Stomach (tissue), 9 donors: ENCODE data around the gene TMX1. TPM values are rescaled to one million over a fixed set of nuclear protein-coding genes. Genes with fewer than 3 reads are reported as not detected.
A peak's percentile ranks its signal among the peaks of the same experiment; 100 is the strongest.

Experiments used
- DNase-seq, 2 donors: peaks; one replicate each; pipeline versions ENCODE4 v3.0.0 to v3.0.0-alpha.2; 2013 to 2019
- H3K27ac ChIP-seq, 5 donors: fragments of 200-600 bp in 4 of 5; sonication (generic) in 4 of 5; one replicate each; pipeline ENCODE4 v1.5.1; 2013 to 2019; ENCODE audit warnings: mild to moderate bottlenecking in 1 of 5, moderate library complexity in 1 of 5
- H3K27me3 ChIP-seq, 3 donors: fragments of 200-600 bp; sonication (generic); one replicate each; pipeline ENCODE4 v1.5.1; 2017 to 2019; ENCODE audit warnings: mixed run types in 1 of 3
- H3K36me3 ChIP-seq, 4 donors: fragments of 200-600 bp; sonication (generic); 1 replicate in 3 of 4; 2 replicates in 1 of 4; pipeline ENCODE4 v1.5.1; 2016 to 2019
- H3K4me1 ChIP-seq, 4 donors: fragments of 200-600 bp; sonication (generic); one replicate each; pipeline ENCODE4 v1.5.1; 2016 to 2019
- H3K4me3 ChIP-seq, 4 donors: fragments of 200-600 bp; sonication (generic) in 3 of 4; one replicate each; pipeline ENCODE4 v1.5.1; 2016 to 2019; ENCODE audit warnings: mild to moderate bottlenecking in 1 of 4
- H3K9me3 ChIP-seq, 4 donors: fragments of 200-600 bp; sonication (generic); one replicate each; pipeline ENCODE4 v1.5.1; 2016 to 2019
- CTCF ChIP-seq, 7 experiments: fragments of 450-650 bp in 4 of 7; fragments of 200-600 bp in 3 of 7; sonication (generic) in 3 of 7; IDR thresholded peaks; one replicate each; pipeline ENCODE4 v1.5.1; 2016 to 2019; ENCODE audit warnings: antibody characterized with exemption in 7 of 7, control low read depth in 2 of 7, mild to moderate bottlenecking in 1 of 7
- EP300 ChIP-seq: sonication (generic); formaldehyde crosslinking; IDR thresholded peaks from one replicate; pipeline ENCODE4 v1.6.1; 2017; ENCODE audit warnings: antibody characterized with exemption
- POLR2A ChIP-seq, 4 donors: fragments of 450-650 bp; IDR thresholded peaks; one replicate each; pipeline ENCODE4 v1.6.1; 2016; ENCODE audit warnings: antibody characterized with exemption in 4 of 4, control low read depth in 2 of 4, mild to moderate bottlenecking in 1 of 4, moderate library complexity in 1 of 4
- POLR2AphosphoS5 ChIP-seq, 3 donors: sonication (generic); formaldehyde crosslinking; IDR thresholded peaks; one replicate each; pipeline ENCODE4 v1.6.1; 2016; ENCODE audit warnings: antibody characterized with exemption in 3 of 3
- WGBS, 5 donors: extraction: QIAGEN DNeasy Blood & Tissue Kit in 3 of 5; methylation state at CpG; one replicate each; pipeline versions ENCODE4 v1.1.5 to v1.1.7; 2013 to 2018; 5-methylcytosine and 5-hydroxymethylcytosine counted together
- intact Hi-C: fragments of 100-400 bp; cut with DNase I; formaldehyde crosslinking; loops from one replicate; pipeline ENCODE4 v1.15.1; 2023; ENCODE audit warnings: low total_unique reads
- polyA plus RNA-seq, 3 donors: library from polyadenylated mRNA; stranded (reverse); fragments of 200-250 nt; gene quantifications; one replicate each; pipeline ENCODE4 v1.2.3, GENCODE V29; 2013
- total RNA-seq, 5 donors: library from RNA; depleted of rRNA; stranded (reverse); fragments of >200 nt; gene quantifications; one replicate each; pipeline versions ENCODE4 v1.1.0 to v1.2.3, GENCODE V29; 2014 to 2016
- donor health status: healthy with polysubstance abuse.
- donor health status: Bipolar disorder and iron deficiency.
- donor health status: healthy.

Gene TMX1
- total and polyA plus RNA-seq, 8 donors: 2.0 to 45.5 (median 7.7) TPM

GRCh38 chr14:51208982-51209381 is 31.1 kb upstream of the TMX1 start:
- DNase-seq: no peak
- TF ChIP-seq POLR2A (IDR thresholded peaks at IDR 0.05) (no peak), EP300 (no peak), POLR2AphosphoS5 (IDR thresholded peaks at IDR 0.05) (no peak), CTCF (IDR thresholded peaks at IDR 0.05) (no peak)
- Histone ChIP-seq H3K36me3 (no peaks in the 10 kb centered on the region), H3K4me1 (peaks cover 0 to 4% (median 0%) of the 10 kb centered on the region in 4 donors), H3K27ac (no peak overlapping the region), H3K4me3 (no peak overlapping the region), H3K9me3 (no peaks in the 10 kb centered on the region), H3K27me3 (peaks cover 0 to 3% (median 0%) of the 10 kb centered on the region in 3 donors)
- WGBS, 5 donors: 88 to 97% (median 93%) methylated on average over 1 of the region's 1 CpG
- intact Hi-C loops: no loop called here

GRCh38 chr14:51209457-51209856 is 30.6 kb upstream of the TMX1 start:
- Histone ChIP-seq H3K9me3 (no peaks in the 10 kb centered on the region), H3K4me3 (no peak overlapping the region), H3K4me1 (peaks cover 0 to 4% (median 0%) of the 10 kb centered on the region in 4 donors), H3K27ac (no peak overlapping the region), H3K36me3 (no peaks in the 10 kb centered on the region), H3K27me3 (no peaks in the 10 kb centered on the region)
- intact Hi-C loops: no loop called here
- 53 to 59% (median 57%) methylated on average over 1 of the region's 1 CpG for WGBS, 5 donors
- TF ChIP-seq POLR2A (IDR thresholded peaks at IDR 0.05) (no peak), EP300 (no peak), CTCF (IDR thresholded peaks at IDR 0.05) (no peak)
- DNase-seq: no peak

- Histone ChIP-seq H3K4me3 (no peak overlapping the region), H3K27ac (no peak overlapping the region), H3K36me3 (no peaks in the 10 kb centered on the region), H3K4me1 (peaks cover 0 to 4% (median 0%) of the 10 kb centered on the region in 4 donors), H3K9me3 (no peaks in the 10 kb centered on the region), H3K27me3 (no peaks in the 10 kb centered on the region)
- DNase-seq: no peak
- TF ChIP-seq EP300 (no peak), CTCF (IDR thresholded peaks at IDR 0.05) (no peak), POLR2AphosphoS5 (IDR thresholded peaks at IDR 0.05) (no peak), POLR2A (IDR thresholded peaks at IDR 0.05) (no peak)
- intact Hi-C loops: no loop called here
- WGBS, 5 donors: 14 to 55% (median 50%) methylated on average over 1 of the region's 1 CpG
These were observed 29.5 kb upstream of the TMX1 start for GRCh38 chr14:51210594-51210993.

GRCh38 chr14:51211149-51211548 is 28.9 kb upstream of the TMX1 start:
- Histone ChIP-seq H3K4me1 (peaks cover 0 to 4% (median 0%) of the 10 kb centered on the region in 4 donors), H3K27me3 (no peaks in the 10 kb centered on the region), H3K9me3 (no peaks in the 10 kb centered on the region), H3K4me3 (no peak overlapping the region), H3K36me3 (no peaks in the 10 kb centered on the region), H3K27ac (no peak overlapping the region)
- intact Hi-C loops: no loop called here
- peak; percentile 26 to 30 for DNase-seq
- no peak for TF ChIP-seq POLR2AphosphoS5 (IDR thresholded peaks at IDR 0.05)

GRCh38 chr14:51216602-51217001 is 23.4 kb upstream of the TMX1 start:
- intact Hi-C loops: no loop called here
- WGBS, 5 donors: 38 to 65% (median 57%) methylated on average over 1 of the region's 1 CpG
- no peak for DNase-seq

More at GRCh38 chr14:51216602-51217001, 23.4 kb upstream of the TMX1 start:
- H3K27me3 ChIP-seq: no peaks in the 10 kb centered on the region
- H3K4me1 ChIP-seq: no peaks in the 10 kb centered on the region
- no peaks in the 10 kb centered on the region for H3K9me3 ChIP-seq
- H3K4me3 ChIP-seq: no peak overlapping the region
- no peak overlapping the region for H3K27ac ChIP-seq
- TF ChIP-seq POLR2AphosphoS5 (IDR thresholded peaks at IDR 0.05): no peak
- TF ChIP-seq POLR2A (IDR thresholded peaks at IDR 0.05): no peak
- TF ChIP-seq EP300: no peak
- TF ChIP-seq CTCF (IDR thresholded peaks at IDR 0.05): no peak
- H3K36me3 ChIP-seq: no peaks in the 10 kb centered on the region
